SK-N-MC (cell line): ENCODE measurements around the gene CDKN2C.

Source experiments
- EZH2 ChIP-seq: fragments of 200-600 bp; sonication (generic); IDR thresholded peaks from one replicate; pipeline ENCODE4 v1.6.1; 2017; ENCODE audit warnings: antibody characterized with exemption
- POLR2AphosphoS5 ChIP-seq: IDR thresholded peaks from 2 replicates; pipeline ENCODE4 v1.6.1; 2012; ENCODE audit warnings: mild to moderate bottlenecking, low read depth, low read length, borderline replicate concordance

GRCh38 chr1:50970509-50970887 lies 453 bp downstream of the CDKN2C start:
- TF ChIP-seq EZH2 (no peak), POLR2AphosphoS5 (no peak)
